ENCODE measurements around the gene AMOTL1.
A peak's percentile ranks its signal among the peaks of the same experiment; 100 is the strongest.

DNA sequence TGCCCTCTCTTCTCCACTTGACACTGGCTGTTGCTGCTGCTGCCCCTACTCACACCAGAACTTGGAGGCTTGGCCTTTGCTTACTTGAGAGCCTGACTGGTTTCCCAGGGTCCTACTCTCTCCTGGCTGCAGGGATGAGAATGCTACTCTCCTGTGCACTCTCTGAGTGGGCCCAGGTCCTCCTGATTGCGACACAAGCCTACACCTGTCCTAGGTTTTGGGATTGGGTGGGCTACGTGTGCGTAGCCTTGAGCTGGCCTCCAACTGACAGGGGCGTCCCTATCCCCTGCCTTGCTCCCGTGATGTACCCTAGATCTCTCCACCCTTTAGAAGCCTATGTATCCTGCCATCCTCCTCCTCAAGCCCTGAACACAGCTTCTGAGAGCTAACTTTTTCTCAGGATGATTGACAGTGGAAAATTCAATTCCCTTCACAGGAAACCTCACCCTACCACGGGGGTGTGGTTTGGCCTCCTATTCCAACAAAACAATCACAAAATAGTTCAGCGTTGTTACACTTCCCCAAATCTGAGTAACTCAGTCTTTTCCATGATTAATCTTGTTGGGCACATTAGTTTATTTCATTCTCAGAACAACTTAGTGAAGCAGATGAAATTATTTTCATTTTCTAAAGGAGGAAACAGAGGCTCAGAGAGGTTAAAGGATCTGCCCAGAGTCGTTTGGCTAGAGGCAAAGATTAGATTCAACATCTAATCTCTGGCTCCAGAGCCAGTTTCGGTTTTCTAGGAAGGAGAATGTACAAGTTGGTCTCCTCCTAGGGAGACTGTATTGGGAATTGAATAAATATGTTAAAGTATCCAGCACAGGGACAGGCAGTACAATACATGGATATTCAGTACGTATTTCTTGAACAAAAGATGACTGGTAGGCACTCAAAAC lies 17.6 kb upstream of the AMOTL1 start:
- TF ChIP-seq FOXK2 (IDR thresholded peaks at IDR 0.05), result no peak
- TF ChIP-seq TARDBP (IDR thresholded peaks at IDR 0.05), result no peak
- TF ChIP-seq ARNT (IDR thresholded peaks at IDR 0.05), result no peak
- TF ChIP-seq ZNF384 (IDR thresholded peaks at IDR 0.05), result no peak
- no peak for TF ChIP-seq SUZ12 (IDR thresholded peaks at IDR 0.05)
- TF ChIP-seq, protein P1, sequence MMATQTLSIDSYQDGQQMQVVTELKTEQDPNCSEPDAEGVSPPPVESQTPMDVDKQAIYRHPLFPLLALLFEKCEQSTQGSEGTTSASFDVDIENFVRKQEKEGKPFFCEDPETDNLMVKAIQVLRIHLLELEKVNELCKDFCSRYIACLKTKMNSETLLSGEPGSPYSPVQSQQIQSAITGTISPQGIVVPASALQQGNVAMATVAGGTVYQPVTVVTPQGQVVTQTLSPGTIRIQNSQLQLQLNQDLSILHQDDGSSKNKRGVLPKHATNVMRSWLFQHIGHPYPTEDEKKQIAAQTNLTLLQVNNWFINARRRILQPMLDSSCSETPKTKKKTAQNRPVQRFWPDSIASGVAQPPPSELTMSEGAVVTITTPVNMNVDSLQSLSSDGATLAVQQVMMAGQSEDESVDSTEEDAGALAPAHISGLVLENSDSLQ (IDR thresholded peaks at IDR 0.05), result peak; percentile 72
- TF ChIP-seq FOXA1 (IDR thresholded peaks at IDR 0.05), result no peak
- TF ChIP-seq CTBP1 (IDR thresholded peaks at IDR 0.05; ENCODE audit: borderline replicate concordance), result no peak
- no peak for TF ChIP-seq NFRKB (IDR thresholded peaks at IDR 0.05)
- TF ChIP-seq HDGF (IDR thresholded peaks at IDR 0.05; ENCODE audit: borderline replicate concordance), result no peak
- no peak for TF ChIP-seq BHLHE40 (IDR thresholded peaks at IDR 0.05; ENCODE audit: borderline replicate concordance)
- no peak for TF ChIP-seq SP1 (IDR thresholded peaks at IDR 0.05)
